GM18498 (cell line): ENCODE results near the gene DAP.
"Not testable (repeated sequence)": the region's sequence is repeated elsewhere in the genome, so short reads cannot be mapped to it uniquely, and the experiment has no call there.

Experiments used
- ATAC-seq: cut with Tn5 transposase; IDR thresholded peaks from one replicate; pipeline ENCODE4 v1.9.1; 2021; ENCODE audit warnings: mild to moderate bottlenecking, moderate library complexity; ENCODE audit not compliant: unreplicated experiment

DAP gene

DNA sequence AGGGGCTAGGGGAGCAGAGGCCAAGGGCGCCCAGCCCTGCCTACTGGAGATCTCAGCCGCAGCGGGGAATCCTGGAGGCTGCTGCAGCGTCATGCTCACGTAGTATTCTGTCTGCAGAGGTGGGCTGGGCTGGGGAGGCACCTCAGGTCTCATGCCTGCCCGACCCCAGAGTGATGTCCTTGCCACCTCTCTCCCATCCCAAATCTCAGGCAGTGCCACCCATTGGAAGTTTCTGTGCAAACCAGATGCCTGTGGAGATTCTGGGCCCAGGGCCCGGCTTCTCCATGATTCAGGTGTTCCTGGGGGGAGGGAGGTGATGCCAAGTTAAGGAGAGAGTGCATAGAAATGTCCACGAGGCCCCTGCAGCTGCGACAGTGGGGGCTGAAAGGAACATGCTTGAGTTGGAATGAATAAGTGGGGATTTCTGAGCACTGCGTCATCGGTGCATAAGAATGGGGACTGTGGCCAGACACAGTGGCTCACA lies 125.1 kb downstream of the DAP start:
- ATAC-seq, result no peak

- ATAC-seq, result peak; percentile 70
These were observed 125.7 kb downstream of the DAP start for GRCh38 chr5:10635257-10635866.

DNA sequence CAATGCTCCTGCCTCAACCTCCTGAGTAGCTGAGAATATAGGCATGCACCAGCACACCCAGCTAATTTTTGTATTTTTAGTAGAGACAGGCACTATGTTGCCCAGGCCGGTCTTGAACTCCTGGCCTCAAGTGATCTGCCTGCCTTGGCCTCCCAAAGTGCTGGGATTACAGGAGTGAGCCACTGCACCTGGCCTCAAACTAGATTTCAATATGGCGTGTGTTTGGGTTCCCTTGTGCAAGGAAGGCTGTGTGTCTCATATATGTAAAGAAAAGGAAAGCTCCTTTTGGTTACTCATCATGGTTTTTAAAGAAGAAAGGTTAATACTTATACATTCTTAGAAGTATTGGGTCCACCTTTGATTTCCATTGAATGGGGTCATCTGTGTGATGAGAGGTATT lies 126.5 kb downstream of the DAP start:
- ATAC-seq, result no peak

DNA sequence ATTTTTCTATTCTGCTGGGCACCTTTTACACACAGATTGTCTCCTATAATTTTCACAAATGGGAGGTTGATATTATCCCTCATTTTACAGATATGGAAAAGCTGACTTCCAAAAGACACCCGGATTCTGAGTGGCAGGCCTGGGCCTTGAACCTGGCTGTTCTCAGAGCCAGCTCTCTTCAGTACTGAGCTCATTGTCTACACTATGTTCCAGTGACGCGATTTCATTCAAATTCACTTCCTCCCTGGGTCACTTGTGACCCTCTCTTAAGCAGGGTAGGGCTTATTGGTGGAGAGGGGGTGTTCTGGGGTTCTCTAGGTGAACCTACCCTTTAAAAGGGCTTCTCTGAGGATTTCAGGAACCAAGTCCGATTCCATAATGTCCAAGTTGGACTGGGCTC lies 127.0 kb downstream of the DAP start:
- ATAC-seq, result no peak

DNA sequence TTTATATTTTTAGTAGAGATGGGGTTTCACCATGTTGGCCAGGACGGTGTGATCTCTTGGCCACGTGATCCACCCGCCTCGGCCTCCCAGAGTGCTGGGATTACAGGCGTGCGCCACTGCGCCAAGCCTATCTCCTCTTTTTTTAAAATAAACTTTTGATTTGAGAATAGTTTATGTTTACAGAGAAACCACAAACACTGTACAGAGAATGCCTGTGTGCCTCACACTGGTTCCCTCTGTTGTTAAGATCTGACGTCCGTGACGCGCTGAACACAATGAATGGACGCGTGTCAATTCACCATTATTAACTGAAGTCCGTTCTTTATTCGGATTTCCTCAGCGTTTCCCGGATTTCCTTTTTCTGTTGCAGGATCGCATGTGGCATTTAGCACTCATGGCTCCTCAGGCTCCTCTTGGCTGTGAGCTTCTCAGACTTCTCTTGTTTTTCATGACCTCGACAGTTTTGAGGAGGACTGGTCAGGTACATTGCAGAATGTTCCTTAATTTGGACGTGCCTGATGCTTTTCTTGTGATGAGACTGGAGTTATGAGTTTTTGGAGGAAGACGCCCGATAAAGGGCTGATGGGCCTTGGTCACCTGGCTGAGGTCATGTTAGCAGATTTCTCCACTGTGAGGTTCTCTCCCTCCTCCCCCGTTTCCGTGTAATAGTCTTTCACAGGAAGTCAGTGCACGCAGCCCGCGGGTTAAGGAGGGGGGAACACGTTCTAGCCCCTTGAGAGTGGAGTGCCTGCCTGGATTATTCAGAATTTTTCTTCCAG lies 127.6 kb downstream of the DAP start:
- no peak for ATAC-seq

GRCh38 chr5:10632110-10632761 lies 128.8 kb downstream of the DAP start:
- ATAC-seq, result peak; percentile 53

DNA sequence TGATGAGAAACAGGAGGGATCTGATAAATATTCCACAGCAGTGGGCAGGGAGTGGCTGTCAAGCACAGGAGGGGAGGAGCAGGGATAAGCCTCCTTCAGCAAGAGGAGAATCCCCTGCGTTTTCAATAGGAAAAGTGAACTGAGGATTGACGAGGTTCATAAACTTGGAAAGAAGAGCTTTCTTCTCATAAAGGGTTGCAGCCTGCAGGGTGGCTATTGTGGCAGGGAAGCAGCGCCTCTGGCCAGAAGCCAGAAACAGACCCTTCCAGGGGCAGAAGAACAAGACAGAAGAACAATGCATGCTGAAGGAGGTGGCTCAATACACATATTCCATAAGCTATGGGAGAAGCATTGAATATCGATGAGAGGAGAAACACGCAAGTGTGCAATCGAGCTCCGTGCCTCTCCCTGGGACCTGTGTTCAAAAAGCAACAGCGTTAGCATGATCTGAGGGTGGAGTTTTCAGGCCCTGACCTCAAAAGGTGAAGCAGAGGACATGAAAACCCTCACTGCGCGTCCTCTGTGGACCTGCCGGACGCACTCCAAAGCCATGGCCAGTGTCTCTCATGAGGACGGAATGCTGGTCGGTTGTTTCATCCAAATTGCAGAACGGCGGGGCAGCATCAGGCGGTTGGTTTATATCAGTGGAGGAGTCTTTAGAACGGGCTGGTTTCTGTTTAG lies 129.6 kb downstream of the DAP start:
- peak; percentile 5 for ATAC-seq

DNA sequence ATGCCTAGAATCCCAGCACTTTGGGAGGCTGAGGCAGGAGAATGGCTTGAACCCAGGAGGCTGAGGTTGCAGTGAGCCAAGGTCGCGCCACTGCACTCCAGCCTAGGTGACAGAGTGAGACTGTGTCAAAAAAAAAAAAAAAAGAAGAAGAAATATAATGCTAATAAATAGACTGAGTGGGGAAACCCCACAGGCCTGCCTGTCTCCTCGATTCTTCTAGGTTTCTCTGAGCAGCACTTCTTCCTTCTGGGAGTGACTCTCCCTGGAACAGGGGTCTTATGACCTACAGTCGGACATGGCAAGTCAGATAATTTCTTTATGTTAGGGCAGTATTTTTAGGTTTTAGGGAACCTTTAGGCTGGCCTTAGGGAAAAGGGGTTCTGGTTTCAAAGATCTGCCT lies 130.3 kb downstream of the DAP start:
- ATAC-seq, result not testable (repeated sequence)

DNA sequence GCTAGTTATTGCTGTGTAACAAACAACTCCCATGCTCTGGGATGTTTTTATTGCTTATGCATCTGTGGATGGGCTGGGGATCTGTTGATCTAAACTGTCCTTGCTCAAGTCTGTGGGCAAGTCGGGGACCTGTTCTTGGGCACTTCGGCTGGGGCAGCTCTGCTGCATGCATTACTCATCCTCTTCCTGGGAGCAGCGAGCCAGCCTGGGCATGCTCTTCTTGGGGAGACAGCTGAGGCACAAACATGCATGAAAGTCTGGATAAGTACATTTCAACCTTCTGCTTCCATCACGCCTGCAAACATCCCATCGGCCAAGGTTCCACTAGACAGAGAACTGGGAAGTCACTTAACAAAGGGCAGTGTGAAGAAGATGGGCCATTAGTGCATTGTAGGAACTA lies 130.9 kb downstream of the DAP start:
- no peak for ATAC-seq

DNA sequence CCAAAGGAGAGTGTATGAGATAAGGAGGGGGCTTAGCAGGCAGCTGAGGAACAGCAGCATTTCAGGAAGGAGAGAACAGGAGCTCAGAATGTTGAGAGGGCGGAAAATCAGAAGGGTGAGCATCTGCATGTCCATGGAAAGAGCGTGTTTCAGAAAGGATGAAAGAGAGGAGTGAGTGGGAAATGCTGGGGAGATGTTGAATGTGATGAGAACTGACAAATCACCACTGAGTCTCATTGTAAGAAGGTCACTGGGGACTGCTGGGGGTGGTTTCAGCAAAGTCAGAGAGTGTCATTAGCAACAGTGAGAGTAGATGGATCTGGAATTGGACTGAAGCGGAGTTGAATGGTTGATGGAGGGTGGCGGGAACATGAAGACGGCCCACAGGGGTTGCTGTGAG lies 131.4 kb downstream of the DAP start:
- no peak for ATAC-seq
